GM13976 (cell line): ENCODE data around the gene ARHGAP18.

Source experiments
- DNase-seq: peaks from one replicate; pipeline ENCODE4 v3.0.0; 2012; ENCODE audit warnings: low spot score
- in situ Hi-C: fragments of 300-500 bp; cut with MboI; formaldehyde crosslinking; loops from one replicate; pipeline ENCODE4 v1.12.0; 2022; ENCODE audit warnings: low sequenced_read_pairs, mixed read lengths, inconsistent platforms; ENCODE audit not compliant: unreplicated experiment
- TF ChIP-seq, protein P1 (sequence below): IDR thresholded peaks from 2 replicates; pipeline ENCODE4 v1.5.1; 2012; ENCODE audit warnings: borderline replicate concordance, mild to moderate bottlenecking; ENCODE audit not compliant: insufficient read depth; ENCODE audit errors: extremely low read depth, missing control alignments, control extremely low read depth

The ARHGAP18 gene

DNA sequence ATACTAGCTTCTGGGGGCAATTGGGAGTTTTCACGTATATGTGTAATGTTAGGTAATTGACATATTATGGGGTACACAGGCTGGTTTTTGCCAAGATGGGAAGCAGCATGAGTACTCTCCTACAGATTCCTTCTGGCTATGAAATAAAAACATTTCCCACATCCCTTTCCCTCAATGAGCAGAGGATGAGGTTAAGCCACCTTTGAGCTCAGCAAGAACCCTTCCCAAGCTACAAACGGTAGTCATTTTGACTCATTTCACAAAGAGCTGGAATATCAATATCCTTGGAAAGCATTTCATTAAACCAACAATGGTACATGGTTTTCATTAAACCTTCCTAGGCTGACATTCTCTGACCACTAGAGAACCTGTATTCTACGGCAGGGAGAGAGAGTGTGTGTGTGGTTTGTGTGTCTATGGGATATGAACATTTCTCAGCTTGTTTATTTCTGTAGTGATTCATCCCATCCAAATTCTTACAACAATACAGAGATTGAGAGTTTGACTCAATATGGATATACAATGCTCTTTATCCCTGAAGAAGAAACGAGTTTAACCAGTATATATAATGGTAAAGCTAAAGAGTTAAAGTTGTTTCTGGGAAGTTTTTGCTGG, 119.5 kb downstream of the ARHGAP18 start:
- DNase-seq: no peak
- TF ChIP-seq, protein P1, sequence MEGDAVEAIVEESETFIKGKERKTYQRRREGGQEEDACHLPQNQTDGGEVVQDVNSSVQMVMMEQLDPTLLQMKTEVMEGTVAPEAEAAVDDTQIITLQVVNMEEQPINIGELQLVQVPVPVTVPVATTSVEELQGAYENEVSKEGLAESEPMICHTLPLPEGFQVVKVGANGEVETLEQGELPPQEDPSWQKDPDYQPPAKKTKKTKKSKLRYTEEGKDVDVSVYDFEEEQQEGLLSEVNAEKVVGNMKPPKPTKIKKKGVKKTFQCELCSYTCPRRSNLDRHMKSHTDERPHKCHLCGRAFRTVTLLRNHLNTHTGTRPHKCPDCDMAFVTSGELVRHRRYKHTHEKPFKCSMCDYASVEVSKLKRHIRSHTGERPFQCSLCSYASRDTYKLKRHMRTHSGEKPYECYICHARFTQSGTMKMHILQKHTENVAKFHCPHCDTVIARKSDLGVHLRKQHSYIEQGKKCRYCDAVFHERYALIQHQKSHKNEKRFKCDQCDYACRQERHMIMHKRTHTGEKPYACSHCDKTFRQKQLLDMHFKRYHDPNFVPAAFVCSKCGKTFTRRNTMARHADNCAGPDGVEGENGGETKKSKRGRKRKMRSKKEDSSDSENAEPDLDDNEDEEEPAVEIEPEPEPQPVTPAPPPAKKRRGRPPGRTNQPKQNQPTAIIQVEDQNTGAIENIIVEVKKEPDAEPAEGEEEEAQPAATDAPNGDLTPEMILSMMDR: no peak
- in situ Hi-C loops: no loop called here

DNA sequence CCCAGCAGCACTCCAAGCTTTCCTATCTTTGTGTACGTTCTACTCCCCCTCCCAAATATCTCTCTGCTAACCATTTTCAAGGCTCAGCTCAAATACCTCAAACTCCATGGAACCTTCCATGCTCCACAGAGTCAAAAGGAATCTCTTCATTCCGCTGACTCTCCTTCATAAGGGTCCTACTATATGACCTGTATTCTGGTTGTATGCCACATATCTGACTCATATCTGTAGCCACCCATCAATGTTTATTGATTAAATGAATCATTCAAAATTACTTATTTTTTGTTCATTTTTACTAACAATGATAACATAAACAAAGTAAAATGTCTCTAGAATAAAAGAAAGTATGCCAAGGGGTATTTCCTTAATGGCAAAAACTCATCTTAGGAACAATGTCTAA, 123.2 kb downstream of the ARHGAP18 start:
- in situ Hi-C loops: no loop called here
- no peak for DNase-seq
- TF ChIP-seq, protein P1: no peak

DNA sequence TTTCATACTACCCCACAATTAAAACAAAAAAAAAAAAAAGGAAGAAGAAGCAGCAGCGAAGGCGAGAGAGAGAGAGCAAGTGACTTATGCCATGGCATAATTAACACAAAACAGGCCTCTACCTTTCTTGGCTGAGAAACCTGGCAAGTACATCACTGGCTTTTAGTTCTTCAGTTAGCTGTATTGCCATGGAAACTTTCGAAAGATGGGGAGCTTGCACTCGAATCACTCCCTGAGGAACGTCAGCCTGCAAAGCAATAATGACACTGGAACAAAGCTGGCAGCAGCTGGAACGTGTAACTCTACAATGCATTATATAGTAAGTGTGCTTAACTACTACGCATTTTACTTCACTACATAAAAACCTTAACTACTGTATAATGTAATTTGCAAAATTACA, 126.1 kb downstream of the ARHGAP18 start:
- TF ChIP-seq, protein P1: no peak
- DNase-seq: no peak
- in situ Hi-C loops: no loop called here

DNA sequence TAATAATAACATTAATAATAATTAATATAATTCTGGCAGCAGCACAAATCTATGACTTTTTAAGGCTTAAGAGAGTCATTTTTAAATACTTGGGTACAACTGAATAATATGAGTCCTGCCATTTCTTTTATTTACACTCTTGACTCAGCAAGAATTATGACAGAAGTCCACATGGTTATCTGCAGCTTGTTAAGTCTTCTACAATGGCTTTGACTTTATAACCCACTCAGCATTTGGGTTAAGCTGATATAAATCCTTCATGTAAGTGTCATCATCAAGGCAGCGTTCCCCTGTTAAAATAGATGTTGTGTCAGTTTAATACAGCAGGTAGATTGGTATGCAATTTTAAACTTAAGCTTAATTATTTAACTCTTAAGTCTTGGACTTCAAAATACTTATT, 131.7 kb downstream of the ARHGAP18 start:
- TF ChIP-seq, protein P1: no peak
- in situ Hi-C loops: no loop called here

DNA sequence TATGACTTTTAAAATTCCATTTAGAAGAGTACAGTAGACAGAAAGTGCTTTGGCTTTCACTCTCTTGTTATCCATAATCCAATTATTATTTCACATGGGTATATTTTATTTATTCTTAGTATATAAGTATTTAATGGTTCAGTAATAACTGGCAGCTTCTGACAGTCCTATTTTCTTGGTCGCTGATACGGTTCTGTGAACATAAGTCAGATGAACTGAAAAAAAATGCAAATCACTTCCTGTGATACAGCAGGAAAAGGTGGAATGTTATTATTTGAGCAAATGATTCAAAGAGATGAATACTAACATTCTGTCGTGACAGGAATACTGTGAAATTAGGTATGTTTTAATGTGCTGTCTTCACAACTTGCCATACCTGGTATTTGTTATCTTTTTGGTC, 132.3 kb downstream of the ARHGAP18 start:
- in situ Hi-C loops: no loop called here
- DNase-seq: no peak
- TF ChIP-seq, protein P1: no peak

More for the DNA sequence above, 131.7 kb downstream of the ARHGAP18 start:
- DNase-seq: no peak

DNA sequence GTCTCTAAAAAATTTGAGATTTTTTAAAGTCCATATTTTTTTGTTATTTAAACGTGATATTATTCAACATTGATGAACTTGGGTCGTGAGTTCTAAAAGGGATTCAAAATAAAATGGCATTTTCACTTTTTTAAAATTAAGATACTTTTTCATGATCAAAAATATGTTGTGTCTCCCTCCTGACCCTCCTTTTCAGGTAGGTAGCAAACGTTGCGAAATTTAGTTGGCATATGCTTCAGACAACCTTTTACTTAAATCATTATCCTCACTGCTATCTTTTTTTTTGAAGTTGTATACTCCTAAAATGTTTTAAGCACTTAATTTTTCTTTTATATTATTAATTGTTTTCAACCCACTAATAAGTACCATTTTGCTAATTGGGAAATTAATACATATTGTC, 133.5 kb downstream of the ARHGAP18 start:
- no peak for DNase-seq
- TF ChIP-seq, protein P1: no peak
- in situ Hi-C loops: no loop called here
